Measurements from ENCODE around the gene GLT6D1. TPM values are rescaled to one million over a fixed set of nuclear protein-coding genes. Genes with fewer than 3 reads are reported as not detected.

Gene GLT6D1
- total and polyA plus RNA-seq, 10 donors, result not detected

DNA sequence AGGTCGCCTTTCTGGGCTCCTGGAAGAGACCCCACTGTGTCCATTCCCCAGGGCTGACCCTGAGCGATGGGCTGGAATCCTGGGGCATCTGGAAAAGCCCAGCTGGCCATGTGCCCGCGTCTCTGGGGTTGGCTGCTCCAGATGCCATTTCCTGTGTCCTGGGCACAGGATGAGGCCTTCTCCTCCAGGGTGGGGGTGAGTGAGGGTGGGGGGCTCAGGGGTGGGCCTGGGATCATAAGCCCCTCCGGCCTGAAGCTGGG is 47.1 kb downstream of the GLT6D1 start:
- peaks cover 0 to 16% (median 0%) of the 10 kb centered on the region in 8 donors for H3K9me3 ChIP-seq
- DNase-seq, result no peak
- H3K27ac ChIP-seq, result no peak overlapping the region
- intact Hi-C loops (cut with DNase I; ENCODE audit: low total_unique reads), result no loop called here
- no peak overlapping the region for H3K4me3 ChIP-seq
- H3K4me1 ChIP-seq, result no peaks in the 10 kb centered on the region
- peaks cover 0 to 64% (median 4%) of the 10 kb centered on the region in 7 donors for H3K27me3 ChIP-seq (replicated peaks in 1 of 7)
- H3K36me3 ChIP-seq, result no peaks in the 10 kb centered on the region
- TF ChIP-seq, protein P1, sequence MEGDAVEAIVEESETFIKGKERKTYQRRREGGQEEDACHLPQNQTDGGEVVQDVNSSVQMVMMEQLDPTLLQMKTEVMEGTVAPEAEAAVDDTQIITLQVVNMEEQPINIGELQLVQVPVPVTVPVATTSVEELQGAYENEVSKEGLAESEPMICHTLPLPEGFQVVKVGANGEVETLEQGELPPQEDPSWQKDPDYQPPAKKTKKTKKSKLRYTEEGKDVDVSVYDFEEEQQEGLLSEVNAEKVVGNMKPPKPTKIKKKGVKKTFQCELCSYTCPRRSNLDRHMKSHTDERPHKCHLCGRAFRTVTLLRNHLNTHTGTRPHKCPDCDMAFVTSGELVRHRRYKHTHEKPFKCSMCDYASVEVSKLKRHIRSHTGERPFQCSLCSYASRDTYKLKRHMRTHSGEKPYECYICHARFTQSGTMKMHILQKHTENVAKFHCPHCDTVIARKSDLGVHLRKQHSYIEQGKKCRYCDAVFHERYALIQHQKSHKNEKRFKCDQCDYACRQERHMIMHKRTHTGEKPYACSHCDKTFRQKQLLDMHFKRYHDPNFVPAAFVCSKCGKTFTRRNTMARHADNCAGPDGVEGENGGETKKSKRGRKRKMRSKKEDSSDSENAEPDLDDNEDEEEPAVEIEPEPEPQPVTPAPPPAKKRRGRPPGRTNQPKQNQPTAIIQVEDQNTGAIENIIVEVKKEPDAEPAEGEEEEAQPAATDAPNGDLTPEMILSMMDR (IDR thresholded peaks at IDR 0.05 in 8 of 11, conservative IDR thresholded peaks at IDR 0.05 in 3 of 11), result no peak
- TF ChIP-seq POLR2AphosphoS5 (IDR thresholded peaks at IDR 0.05) (no peak), POLR2A (IDR thresholded peaks at IDR 0.05) (no peak)
- WGBS, 5 donors, result 56 to 84% (median 70%) methylated on average over 3 to 5 of the region's 5 CpGs

- DNase-seq, result peak; percentile 55
- no peaks in the 10 kb centered on the region for H3K4me1 ChIP-seq
- 72 to 87% (median 81%) methylated on average over 12 to 22 of the region's 22 CpGs for WGBS, 5 donors
- H3K27me3 ChIP-seq (replicated peaks in 1 of 7), result peaks cover 0 to 58% (median 4%) of the 10 kb centered on the region in 7 donors
- no peak overlapping the region for H3K4me3 ChIP-seq
- no peak for TF ChIP-seq POLR2A (IDR thresholded peaks at IDR 0.05)
- TF ChIP-seq, protein P1 (IDR thresholded peaks at IDR 0.05 in 8 of 11, conservative IDR thresholded peaks at IDR 0.05 in 3 of 11), result no peak
- TF ChIP-seq POLR2AphosphoS5 (IDR thresholded peaks at IDR 0.05), result no peak
- intact Hi-C loops (cut with DNase I; ENCODE audit: low total_unique reads), result no loop called here
- H3K36me3 ChIP-seq, result no peaks in the 10 kb centered on the region
- no peak overlapping the region for H3K27ac ChIP-seq
- peaks cover 0 to 16% (median 0%) of the 10 kb centered on the region in 8 donors for H3K9me3 ChIP-seq
Observed at GRCh38 chr9:135591506-135592330, 47.6 kb downstream of the GLT6D1 start.

- Histone ChIP-seq H3K4me3 (no peak overlapping the region), H3K27me3 (replicated peaks in 1 of 7) (peaks cover 0 to 63% (median 4%) of the 10 kb centered on the region in 7 donors), H3K9me3 (peaks cover 0 to 11% (median 0%) of the 10 kb centered on the region in 8 donors), H3K27ac (no peak overlapping the region), H3K4me1 (no peaks in the 10 kb centered on the region), H3K36me3 (no peaks in the 10 kb centered on the region)
- TF ChIP-seq POLR2AphosphoS5 (IDR thresholded peaks at IDR 0.05), result no peak
- TF ChIP-seq POLR2A (IDR thresholded peaks at IDR 0.05), result no peak
- WGBS, 5 donors, result 79 to 88% (median 82%) methylated on average over 20 to 25 of the region's 25 CpGs
- DNase-seq, result peak; percentile 61
- intact Hi-C loops (cut with DNase I; ENCODE audit: low total_unique reads), result no loop called here
Observed at GRCh38 chr9:135590486-135591079, 48.8 kb downstream of the GLT6D1 start.

GRCh38 chr9:135589596-135590485 is 49.5 kb downstream of the GLT6D1 start:
- H3K27me3 ChIP-seq (replicated peaks in 1 of 7), result peaks cover 0 to 65% (median 4%) of the 10 kb centered on the region in 7 donors
- peak; percentile 50 for DNase-seq
- WGBS, 5 donors, result 71 to 79% (median 77%) methylated on average over 15 of the region's 15 CpGs
- no peak overlapping the region for H3K4me3 ChIP-seq
- H3K27ac ChIP-seq, result no peak overlapping the region
- intact Hi-C loops (cut with DNase I; ENCODE audit: low total_unique reads), result no loop called here
- no peaks in the 10 kb centered on the region for H3K36me3 ChIP-seq
- peaks cover 0 to 4% (median 0%) of the 10 kb centered on the region in 8 donors for H3K9me3 ChIP-seq
- TF ChIP-seq POLR2A (IDR thresholded peaks at IDR 0.05) (no peak), POLR2AphosphoS5 (IDR thresholded peaks at IDR 0.05) (no peak)
- TF ChIP-seq, protein P1 (IDR thresholded peaks at IDR 0.05 in 8 of 11, conservative IDR thresholded peaks at IDR 0.05 in 3 of 11), result no peak
- peaks cover 0 to 1% (median 0%) of the 10 kb centered on the region in 6 donors for H3K4me1 ChIP-seq

All from spleen (tissue), 11 donors.